ENCODE measurements around the gene WDR37. TPM values are rescaled to one million over a fixed set of nuclear protein-coding genes. Genes with fewer than 3 reads are reported as not detected.

The WDR37 gene
- total RNA-seq, 2 donors from 2014 or later: 18.1 to 18.7 TPM

- no peak for DNase-seq
- peaks cover 4 to 11% of the 10 kb centered on the region in 2 donors for H3K36me3 Mint-ChIP-seq (ENCODE audit: insufficient read depth in 2 of 2)
- H3K4me3 Mint-ChIP-seq: no peak overlapping the region
- no peak overlapping the region for H3K27ac Mint-ChIP-seq
- H3K9me3 Mint-ChIP-seq: peaks cover 4 to 8% of the 10 kb centered on the region in 2 donors
- peaks cover 10% of the 10 kb centered on the region for H3K27me3 Mint-ChIP-seq (ENCODE audit: low read depth)
- peak in 1 of 2 donors; percentile 53 for ATAC-seq (replicated peaks in 1 of 2)
- H3K4me1 Mint-ChIP-seq (ENCODE audit: low read depth): peaks cover 13% of the 10 kb centered on the region
Measured at GRCh38 chr10:1149793-1150637, 93.8 kb downstream of the WDR37 start.

DNA sequence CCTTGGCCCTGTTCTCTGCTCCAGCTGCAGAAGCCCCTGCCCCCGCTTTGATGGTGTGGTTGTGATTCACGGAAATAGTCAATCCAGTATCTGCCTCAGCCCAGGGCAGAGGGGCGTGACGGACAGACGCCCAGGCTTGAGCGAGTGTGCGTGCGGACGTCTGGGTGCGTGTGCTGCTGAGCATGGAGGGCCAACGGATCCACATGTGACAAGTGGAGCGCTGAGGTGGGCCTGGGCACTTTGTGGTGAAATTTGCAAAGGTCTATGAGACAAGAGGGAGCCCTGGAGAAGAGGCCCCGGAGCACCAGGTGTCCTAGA, 94.4 kb downstream of the WDR37 start:
- Mint-ChIP-seq H3K4me1 (ENCODE audit: low read depth) (peaks cover 13% of the 10 kb centered on the region), H3K9me3 (peaks cover 4 to 8% of the 10 kb centered on the region in 2 donors), H3K27me3 (ENCODE audit: low read depth) (peaks cover 10% of the 10 kb centered on the region), H3K36me3 (ENCODE audit: insufficient read depth in 2 of 2) (peaks cover 4 to 11% of the 10 kb centered on the region in 2 donors), H3K4me3 (no peak overlapping the region), H3K27ac (no peak overlapping the region)
- DNase-seq (no peak), ATAC-seq (replicated peaks in 1 of 2) (no peak)

DNA sequence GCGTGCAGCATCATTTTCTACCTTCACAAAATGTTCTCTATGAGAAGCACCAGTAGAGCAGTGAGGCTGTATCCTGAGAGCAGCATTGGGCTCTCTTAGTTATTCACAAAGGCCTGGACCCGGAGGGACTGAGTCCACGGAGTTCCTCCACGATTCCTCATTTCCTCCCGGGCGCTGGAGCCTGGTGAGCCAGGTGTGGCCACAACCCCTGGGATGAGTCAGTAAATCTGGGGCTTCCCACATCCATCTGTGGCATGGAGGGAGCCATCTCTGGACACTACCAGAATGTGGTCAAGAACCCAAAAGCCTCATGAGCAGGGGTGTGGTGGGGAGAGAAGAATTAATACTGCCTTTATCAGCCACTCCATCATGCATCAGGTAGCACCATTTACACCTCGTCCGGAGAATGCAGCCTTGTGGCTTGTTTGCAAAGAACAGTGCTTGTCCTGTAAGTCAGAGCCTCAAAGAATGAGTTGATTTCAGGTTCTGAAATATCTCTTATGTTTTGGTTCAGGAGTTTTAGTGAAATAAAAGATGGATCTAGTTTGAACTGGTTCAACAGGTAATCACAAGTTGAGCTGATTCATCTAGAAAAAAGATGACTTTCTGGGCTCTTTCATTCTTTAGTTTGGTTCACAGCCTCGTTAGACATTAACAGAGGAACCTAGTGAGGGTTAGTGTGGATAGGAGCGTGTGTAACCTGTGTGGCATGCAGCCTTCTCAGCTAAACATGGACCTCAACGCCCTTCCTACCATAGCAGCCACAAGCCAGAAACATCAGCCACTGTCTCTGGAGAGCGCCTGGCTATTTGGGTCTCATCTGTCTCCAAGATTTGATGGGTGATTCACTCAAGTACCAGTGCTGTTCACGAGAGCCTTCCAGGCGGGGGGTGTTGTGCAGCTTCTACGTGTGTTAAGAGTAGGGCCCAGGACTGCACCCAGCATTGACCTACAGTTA, 95.2 kb downstream of the WDR37 start:
- Mint-ChIP-seq H3K4me1 (ENCODE audit: low read depth) (peaks cover 13% of the 10 kb centered on the region), H3K27ac (no peak overlapping the region)

GRCh38 chr10:1152386-1153250, 96.4 kb downstream of the WDR37 start:
- DNase-seq: no peak

More for the DNA sequence above, 95.2 kb downstream of the WDR37 start:
- Mint-ChIP-seq H3K4me3 (no peak overlapping the region), H3K9me3 (peaks cover 0 to 6% of the 10 kb centered on the region in 2 donors), H3K36me3 (ENCODE audit: insufficient read depth in 2 of 2) (peaks cover 2 to 6% of the 10 kb centered on the region in 2 donors), H3K27me3 (ENCODE audit: low read depth) (peaks cover 10% of the 10 kb centered on the region)
- ATAC-seq (replicated peaks in 1 of 2) (no peak), DNase-seq (no peak)

GRCh38 chr10:1153251-1153763, 97.1 kb downstream of the WDR37 start:
- H3K4me1 Mint-ChIP-seq (ENCODE audit: low read depth): peaks cover 13% of the 10 kb centered on the region
- DNase-seq: no peak

More at GRCh38 chr10:1152386-1153250, 96.4 kb downstream of the WDR37 start:
- no peak for ATAC-seq (replicated peaks in 1 of 2)
- Mint-ChIP-seq H3K27ac (no peak overlapping the region), H3K9me3 (no peaks in the 10 kb centered on the region), H3K27me3 (ENCODE audit: low read depth) (peaks cover 5% of the 10 kb centered on the region), H3K36me3 (ENCODE audit: insufficient read depth in 2 of 2) (no peaks in the 10 kb centered on the region), H3K4me1 (ENCODE audit: low read depth) (peaks cover 13% of the 10 kb centered on the region), H3K4me3 (no peak overlapping the region)

DNA sequence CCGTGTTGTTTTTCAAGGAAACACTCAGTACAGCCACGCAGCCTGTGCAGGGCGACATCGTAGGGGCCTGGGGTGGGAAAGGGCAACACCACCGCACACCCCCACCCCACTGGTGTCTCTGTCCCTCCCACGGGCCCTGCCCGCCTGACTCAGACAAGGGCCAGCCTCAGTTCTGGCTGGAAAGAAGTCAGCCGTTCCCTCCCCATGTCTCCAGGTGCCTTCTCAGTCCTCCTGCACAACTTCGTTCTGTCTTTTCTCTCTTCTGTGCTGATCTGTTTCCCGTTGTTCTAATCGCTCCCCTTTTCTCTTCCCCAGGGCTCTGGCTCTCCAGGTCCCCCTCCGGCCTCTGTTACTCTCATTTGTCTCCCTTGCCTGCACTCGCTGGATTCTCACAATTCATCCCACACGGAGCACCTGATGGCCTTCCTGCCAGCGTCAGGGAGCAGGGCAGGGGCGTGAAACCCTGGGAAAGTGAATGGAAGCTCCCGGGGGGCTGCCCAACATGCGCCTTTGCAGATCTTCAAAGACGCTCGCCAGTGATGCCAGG, 97.7 kb downstream of the WDR37 start:
- ATAC-seq (replicated peaks in 1 of 2): no peak
- DNase-seq: no peak
- H3K36me3 Mint-ChIP-seq (ENCODE audit: insufficient read depth in 2 of 2): no peaks in the 10 kb centered on the region
- no peak overlapping the region for H3K27ac Mint-ChIP-seq
- no peak overlapping the region for H3K4me3 Mint-ChIP-seq
- peaks cover 13% of the 10 kb centered on the region for H3K4me1 Mint-ChIP-seq (ENCODE audit: low read depth)
- H3K9me3 Mint-ChIP-seq: no peaks in the 10 kb centered on the region
- peaks cover 5% of the 10 kb centered on the region for H3K27me3 Mint-ChIP-seq (ENCODE audit: low read depth)

More at GRCh38 chr10:1153251-1153763, 97.1 kb downstream of the WDR37 start:
- Mint-ChIP-seq H3K4me3 (no peak overlapping the region), H3K27me3 (ENCODE audit: low read depth) (peaks cover 5% of the 10 kb centered on the region), H3K27ac (no peak overlapping the region), H3K9me3 (no peaks in the 10 kb centered on the region), H3K36me3 (ENCODE audit: insufficient read depth in 2 of 2) (no peaks in the 10 kb centered on the region)
- ATAC-seq (replicated peaks in 1 of 2): no peak

GRCh38 chr10:1154531-1155295, 98.5 kb downstream of the WDR37 start:
- Mint-ChIP-seq H3K9me3 (no peaks in the 10 kb centered on the region), H3K27me3 (ENCODE audit: low read depth) (peaks cover 5% of the 10 kb centered on the region), H3K27ac (no peak overlapping the region), H3K4me1 (ENCODE audit: low read depth) (peaks cover 8% of the 10 kb centered on the region), H3K4me3 (no peak overlapping the region), H3K36me3 (ENCODE audit: insufficient read depth in 2 of 2) (no peaks in the 10 kb centered on the region)
- no peak for ATAC-seq (replicated peaks in 1 of 2)
- DNase-seq: no peak

DNA sequence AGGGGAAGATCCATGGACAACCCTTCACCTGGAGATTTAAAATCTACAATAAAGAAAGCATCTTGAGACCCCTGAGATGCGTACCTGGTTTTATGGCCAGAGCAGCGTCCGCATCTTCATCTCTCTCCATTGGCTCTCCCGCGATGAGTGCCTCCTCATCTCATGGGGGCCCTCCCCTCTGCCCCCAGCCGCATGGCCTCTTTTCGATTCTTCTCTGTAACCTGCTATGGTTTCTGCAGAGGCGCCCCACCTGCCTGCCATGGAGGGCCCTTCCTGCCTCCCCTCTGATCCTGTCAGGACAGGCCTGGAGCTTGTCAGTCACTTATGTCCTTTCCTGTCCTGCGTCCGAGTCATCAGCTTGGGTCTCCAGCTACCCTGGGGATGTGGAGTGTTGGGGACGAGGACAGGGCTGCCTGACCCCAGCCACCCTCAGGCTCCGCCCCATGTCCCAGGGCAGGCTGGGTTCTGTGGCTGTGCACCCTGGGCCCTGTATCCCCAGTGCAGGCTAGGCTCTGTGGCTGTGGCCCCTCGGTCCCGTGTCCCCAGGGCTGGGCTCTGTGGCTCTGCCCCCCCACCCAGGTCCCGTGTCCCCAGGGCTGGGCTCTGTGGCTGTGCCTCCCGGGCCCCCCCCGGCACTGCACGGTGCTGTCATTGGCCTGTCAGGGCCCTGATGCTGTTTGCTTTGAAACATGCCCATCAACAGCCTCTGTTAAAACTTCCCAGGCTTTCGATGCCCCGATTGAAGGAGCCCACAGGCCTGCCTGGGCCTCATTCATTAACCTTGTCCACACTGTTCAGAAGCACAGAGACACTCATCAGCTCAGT, 99.8 kb downstream of the WDR37 start:
- Mint-ChIP-seq H3K9me3 (no peaks in the 10 kb centered on the region), H3K4me3 (no peak overlapping the region), H3K4me1 (ENCODE audit: low read depth) (peaks cover 6% of the 10 kb centered on the region), H3K27me3 (ENCODE audit: low read depth) (no peaks in the 10 kb centered on the region), H3K36me3 (ENCODE audit: insufficient read depth in 2 of 2) (no peaks in the 10 kb centered on the region), H3K27ac (no peak overlapping the region)
- ATAC-seq (replicated peaks in 1 of 2) (no peak), DNase-seq (no peak)

GRCh38 chr10:1156616-1156886, 100.4 kb downstream of the WDR37 start:
- ATAC-seq (replicated peaks in 1 of 2) (no peak), DNase-seq (no peak)
- Mint-ChIP-seq H3K27ac (no peak overlapping the region), H3K27me3 (ENCODE audit: low read depth) (no peaks in the 10 kb centered on the region), H3K9me3 (no peaks in the 10 kb centered on the region), H3K36me3 (ENCODE audit: insufficient read depth in 2 of 2) (no peaks in the 10 kb centered on the region), H3K4me1 (ENCODE audit: low read depth) (peaks cover 6% of the 10 kb centered on the region), H3K4me3 (no peak overlapping the region)

DNA sequence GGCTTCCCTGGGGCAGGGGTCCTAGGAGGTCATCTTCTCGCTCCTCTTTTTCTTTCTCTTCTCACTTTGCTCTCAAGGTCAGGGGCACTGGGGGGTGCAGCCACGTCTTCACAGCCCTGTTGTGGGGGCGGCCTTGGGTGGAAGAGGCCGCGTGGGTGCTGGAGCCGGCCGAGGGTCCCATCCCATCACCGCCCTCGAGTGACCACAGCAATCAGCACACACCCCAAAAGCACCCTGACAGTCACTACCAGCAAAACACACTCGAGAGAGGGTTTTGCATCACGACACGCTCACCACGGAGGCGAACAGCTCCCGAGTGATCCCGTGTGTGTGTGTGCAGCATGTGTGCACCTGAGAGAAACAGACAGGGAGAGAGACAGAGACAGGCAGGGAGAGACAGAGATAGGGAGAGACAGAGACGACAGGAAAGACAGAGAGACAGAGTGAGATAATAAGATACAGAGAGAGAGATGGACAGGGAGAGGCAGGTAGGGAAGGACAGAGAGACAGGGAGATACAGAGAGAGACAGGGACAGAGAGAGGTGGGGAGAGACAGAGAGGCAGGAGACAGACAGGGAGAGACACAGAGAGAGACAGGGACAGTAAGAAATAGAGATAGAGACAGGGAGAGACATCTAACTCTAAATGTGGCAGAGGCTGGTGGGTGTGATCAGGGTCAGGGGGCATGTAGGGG, 100.9 kb downstream of the WDR37 start:
- no peaks in the 10 kb centered on the region for H3K27me3 Mint-ChIP-seq (ENCODE audit: low read depth)
- no peak overlapping the region for H3K4me3 Mint-ChIP-seq
- no peak overlapping the region for H3K27ac Mint-ChIP-seq
- no peaks in the 10 kb centered on the region for H3K36me3 Mint-ChIP-seq (ENCODE audit: insufficient read depth in 2 of 2)
- H3K9me3 Mint-ChIP-seq: no peaks in the 10 kb centered on the region
- no peak for DNase-seq
- H3K4me1 Mint-ChIP-seq (ENCODE audit: low read depth): peaks cover 6% of the 10 kb centered on the region
- ATAC-seq (replicated peaks in 1 of 2): no peak

DNA sequence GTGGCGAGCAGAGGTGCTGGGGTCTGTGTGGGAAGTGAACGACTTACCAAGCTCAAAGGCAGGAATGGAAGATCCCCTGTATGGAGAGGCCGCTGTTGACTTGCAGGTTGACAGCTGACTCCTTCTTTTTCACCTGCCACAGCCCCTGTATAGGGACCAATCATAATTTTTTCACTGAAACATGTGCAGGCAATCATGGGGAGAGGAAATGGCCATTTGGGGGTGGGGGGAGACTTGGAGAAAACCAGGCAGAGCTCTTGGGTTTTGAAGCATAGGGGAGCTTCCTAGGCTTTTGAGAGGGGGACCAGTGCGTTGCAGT, 101.4 kb downstream of the WDR37 start:
- Mint-ChIP-seq H3K36me3 (ENCODE audit: insufficient read depth in 2 of 2) (no peaks in the 10 kb centered on the region), H3K4me3 (no peak overlapping the region), H3K27me3 (ENCODE audit: low read depth) (no peaks in the 10 kb centered on the region), H3K9me3 (no peaks in the 10 kb centered on the region), H3K27ac (no peak overlapping the region), H3K4me1 (ENCODE audit: low read depth) (peaks cover 6% of the 10 kb centered on the region)
- DNase-seq (no peak), ATAC-seq (replicated peaks in 1 of 2) (no peak)
